GM13977 (cell line): Measurements from ENCODE around the gene REPS1.

Experiments
- DNase-seq: peaks from one replicate; pipeline ENCODE4 v3.0.0; 2012; ENCODE audit warnings: low spot score
- CTCF ChIP-seq: IDR thresholded peaks from 2 replicates; pipeline ENCODE4 v1.5.1; 2012; ENCODE audit warnings: mild to moderate bottlenecking, control low read depth; ENCODE audit not compliant: insufficient read depth; ENCODE audit errors: extremely low read depth, missing control alignments
- in situ Hi-C: fragments of 300-500 bp; cut with MboI; formaldehyde crosslinking; loops from one replicate; pipeline ENCODE4 v1.12.0; 2022; ENCODE audit warnings: low sequenced_read_pairs, low pct_unique_long_range_greater_than_20kb, mixed read lengths, inconsistent platforms; ENCODE audit not compliant: unreplicated experiment

REPS1 gene

GRCh38 chr6:138987643-138988468, at the start of gene REPS1:
Gene REPS1, minus strand, starts transcription at chr6:138988253. Its CDS starts 571 bp downstream, at chr6:138987682.
- peak; percentile 96 for DNase-seq
- TF ChIP-seq CTCF = peak; percentile 93
- in situ Hi-C loops = loop anchor here (5.0 kb wide), 1 partner anchor 171 kb away; no protein-coding TSS in a partner anchor

DNA sequence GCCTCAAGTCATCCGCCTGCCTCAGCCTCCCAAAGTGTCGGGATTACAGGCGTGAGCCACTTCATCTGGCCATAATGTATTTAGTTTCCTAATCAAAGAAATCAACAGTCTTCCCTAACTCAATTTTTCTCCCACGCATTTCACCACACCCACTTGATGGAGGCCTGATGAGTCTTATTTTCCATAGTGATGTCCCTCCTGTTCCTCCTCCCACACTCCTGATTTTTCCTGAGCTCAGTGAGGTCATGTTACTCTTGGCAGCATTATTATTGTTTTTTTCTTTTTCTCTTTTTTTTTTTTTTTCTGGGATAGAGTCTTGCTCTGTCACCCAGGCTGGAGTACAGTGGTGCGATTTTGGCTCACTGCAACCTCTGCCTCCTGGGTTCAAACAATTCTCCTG, 49.4 kb upstream of the REPS1 start:
- in situ Hi-C loops = no loop called here
- no peak for DNase-seq
- no peak for TF ChIP-seq CTCF

DNA sequence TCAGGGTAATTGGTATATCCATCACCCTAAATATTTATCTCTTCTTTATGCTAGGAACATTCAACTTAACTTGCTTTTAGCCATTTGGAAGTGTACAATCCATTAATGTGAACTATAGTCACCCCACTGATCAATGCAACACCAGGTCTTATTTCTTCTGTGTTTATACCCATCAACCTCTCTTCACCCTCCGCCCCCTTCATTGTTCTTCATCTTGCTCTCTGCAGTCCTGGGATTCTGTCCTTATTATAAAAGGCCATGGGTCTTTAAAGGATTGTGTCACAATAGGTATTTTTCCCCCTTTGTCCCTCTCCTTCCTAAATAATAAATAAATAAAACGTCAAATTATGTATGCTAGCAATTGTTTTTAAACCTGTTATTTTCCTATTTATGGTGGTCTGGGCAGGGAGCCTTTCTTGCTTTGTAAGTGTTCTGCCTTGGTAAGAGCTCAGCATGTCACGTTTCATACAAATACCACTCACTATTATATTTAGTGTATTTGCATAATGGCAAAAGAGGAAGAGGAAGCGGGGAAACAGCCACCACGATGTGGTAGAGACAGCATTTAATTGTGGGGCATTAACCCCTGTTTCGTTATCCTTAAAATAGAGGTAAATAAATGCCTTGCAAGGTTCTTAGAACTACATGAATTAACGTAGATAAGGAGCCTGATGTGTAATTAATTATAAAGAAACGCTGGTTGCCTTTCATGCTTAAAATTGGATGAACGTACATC, 42.3 kb upstream of the REPS1 start:
- TF ChIP-seq CTCF = no peak
- DNase-seq = peak; percentile 70
- in situ Hi-C loops = no loop called here

DNA sequence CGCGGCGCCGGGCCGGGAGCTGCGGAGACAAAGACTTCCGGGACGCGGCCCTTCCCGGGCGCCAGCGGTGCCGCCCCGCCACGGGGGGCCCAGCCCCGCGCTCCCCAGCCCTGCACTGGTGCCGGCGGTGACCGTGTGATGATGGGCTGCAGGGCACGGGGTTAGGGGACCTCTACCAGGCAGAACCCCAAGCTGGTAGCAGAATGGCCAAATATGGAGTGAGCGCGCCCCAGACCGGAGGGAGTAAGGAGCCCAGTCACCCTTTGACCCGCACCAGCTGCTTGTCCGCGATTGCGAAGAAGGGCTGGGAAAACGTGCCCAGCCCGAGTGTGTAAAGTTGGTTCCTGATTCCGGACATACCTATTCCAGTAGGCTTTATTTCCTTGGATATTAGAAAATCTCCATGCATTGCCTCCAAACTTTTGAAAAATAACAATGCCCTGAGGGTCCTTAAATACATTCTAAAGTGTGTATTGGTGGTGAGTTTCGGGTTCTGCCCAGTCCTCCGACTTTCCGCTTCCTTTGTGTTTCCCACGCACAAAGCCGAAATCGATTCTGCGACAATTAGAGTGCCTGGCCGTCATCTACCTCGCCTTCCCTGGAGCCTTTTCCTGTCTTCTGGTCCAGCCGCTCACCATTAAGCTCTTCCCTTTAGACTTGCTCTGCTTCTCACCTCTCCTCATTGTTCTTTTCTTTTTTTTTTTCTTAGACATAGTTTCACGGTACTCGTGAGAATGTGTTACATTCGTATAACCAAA, 41.6 kb upstream of the REPS1 start:
- peak; percentile 49 for DNase-seq
- no peak for TF ChIP-seq CTCF
- in situ Hi-C loops = no loop called here

- in situ Hi-C loops = no loop called here
- peak; percentile 87 for DNase-seq
- no peak for TF ChIP-seq CTCF
Measured at GRCh38 chr6:139028658-139029469, 40.8 kb upstream of the REPS1 start, which contains the start of gene ABRACL. Gene ABRACL, plus strand, starts transcription at chr6:139028745. Its CDS starts 5,416 bp downstream, at chr6:139034161.
